ENCODE results near the gene KLF9.

KLF9 gene

DNA sequence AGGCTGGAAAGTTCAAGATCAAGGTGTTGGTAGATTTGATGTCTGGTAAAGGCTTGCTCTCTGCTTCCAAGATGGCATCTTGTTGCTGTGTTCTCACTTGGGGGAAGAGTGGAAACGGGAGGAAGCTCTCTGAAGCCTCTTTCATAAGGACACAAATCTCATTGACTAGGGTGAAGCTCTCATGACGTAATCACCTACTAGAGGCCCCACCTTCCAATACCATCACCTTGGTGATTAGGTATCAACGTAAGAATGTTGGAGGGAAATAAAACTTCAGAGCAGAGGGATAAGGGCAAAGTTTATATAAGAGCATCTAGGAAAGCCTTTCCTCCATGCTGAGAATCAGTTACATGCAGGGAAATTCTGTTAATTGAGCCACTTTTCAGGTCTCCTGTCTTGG lies 15.4 kb upstream of the KLF9 start:
- peaks cover 3% of the 10 kb centered on the region for H3K27me3 Mint-ChIP-seq (ENCODE audit: low read depth)
- no peak overlapping the region for H3K27ac Mint-ChIP-seq
- TF ChIP-seq, protein P1, sequence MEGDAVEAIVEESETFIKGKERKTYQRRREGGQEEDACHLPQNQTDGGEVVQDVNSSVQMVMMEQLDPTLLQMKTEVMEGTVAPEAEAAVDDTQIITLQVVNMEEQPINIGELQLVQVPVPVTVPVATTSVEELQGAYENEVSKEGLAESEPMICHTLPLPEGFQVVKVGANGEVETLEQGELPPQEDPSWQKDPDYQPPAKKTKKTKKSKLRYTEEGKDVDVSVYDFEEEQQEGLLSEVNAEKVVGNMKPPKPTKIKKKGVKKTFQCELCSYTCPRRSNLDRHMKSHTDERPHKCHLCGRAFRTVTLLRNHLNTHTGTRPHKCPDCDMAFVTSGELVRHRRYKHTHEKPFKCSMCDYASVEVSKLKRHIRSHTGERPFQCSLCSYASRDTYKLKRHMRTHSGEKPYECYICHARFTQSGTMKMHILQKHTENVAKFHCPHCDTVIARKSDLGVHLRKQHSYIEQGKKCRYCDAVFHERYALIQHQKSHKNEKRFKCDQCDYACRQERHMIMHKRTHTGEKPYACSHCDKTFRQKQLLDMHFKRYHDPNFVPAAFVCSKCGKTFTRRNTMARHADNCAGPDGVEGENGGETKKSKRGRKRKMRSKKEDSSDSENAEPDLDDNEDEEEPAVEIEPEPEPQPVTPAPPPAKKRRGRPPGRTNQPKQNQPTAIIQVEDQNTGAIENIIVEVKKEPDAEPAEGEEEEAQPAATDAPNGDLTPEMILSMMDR (IDR thresholded peaks at IDR 0.05; ENCODE audit: unreplicated experiment in 3 of 3) = no peak
- H3K9me3 Mint-ChIP-seq = peaks cover 16% of the 10 kb centered on the region
- peaks cover 3% of the 10 kb centered on the region for H3K36me3 Mint-ChIP-seq (ENCODE audit: low read depth)
- no peaks in the 10 kb centered on the region for H3K4me1 Mint-ChIP-seq
- no peak overlapping the region for H3K4me3 Mint-ChIP-seq

- TF ChIP-seq, protein P1 (IDR thresholded peaks at IDR 0.05; ENCODE audit: unreplicated experiment in 3 of 3) = no peak
- Mint-ChIP-seq H3K36me3 (ENCODE audit: low read depth) (peaks cover 3% of the 10 kb centered on the region), H3K4me1 (no peaks in the 10 kb centered on the region), H3K4me3 (no peak overlapping the region), H3K27me3 (ENCODE audit: low read depth) (peaks cover 7% of the 10 kb centered on the region), H3K27ac (no peak overlapping the region), H3K9me3 (peaks cover 16% of the 10 kb centered on the region)
Measured at GRCh38 chr9:70428781-70429180, 14.3 kb upstream of the KLF9 start.

DNA sequence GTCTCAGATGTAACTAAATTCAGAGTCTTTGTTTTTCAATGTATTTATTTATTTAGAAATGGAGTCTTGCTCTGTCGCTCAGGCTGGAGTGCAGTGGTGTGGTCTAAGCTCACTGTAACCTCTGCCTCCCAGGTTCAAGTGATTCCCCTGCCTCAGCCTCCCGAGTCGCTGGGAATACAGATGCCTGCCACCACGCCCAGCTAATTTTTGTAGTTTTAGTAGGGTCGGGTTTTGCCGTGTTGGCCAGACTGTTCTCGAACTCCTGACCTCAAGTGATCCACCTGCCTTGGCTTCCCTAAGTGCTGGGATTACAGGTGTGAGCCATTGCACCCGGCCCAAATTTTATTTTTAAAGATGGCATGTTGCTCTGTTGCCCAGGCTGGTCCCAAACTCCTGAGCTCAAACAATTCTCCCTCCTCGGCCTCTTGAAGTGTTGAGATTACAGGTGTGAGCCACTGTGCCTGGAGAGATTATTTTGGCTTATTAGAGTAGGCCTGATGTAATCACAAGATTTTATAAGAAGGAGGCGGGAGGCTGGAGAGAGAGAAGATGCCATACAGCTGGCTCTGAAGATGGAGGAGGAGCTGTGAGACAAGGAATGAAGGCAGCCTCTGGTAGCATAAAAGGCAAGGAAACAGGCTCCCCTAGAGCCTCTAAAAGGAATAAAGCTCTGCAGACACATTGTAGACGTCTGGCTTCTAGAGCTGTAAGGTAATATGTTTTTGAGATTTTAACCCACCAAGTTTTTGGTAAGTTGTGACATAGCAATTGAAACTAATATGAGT lies 12.9 kb upstream of the KLF9 start:
- TF ChIP-seq, protein P1 (IDR thresholded peaks at IDR 0.05; ENCODE audit: unreplicated experiment in 3 of 3) = no peak
- Mint-ChIP-seq H3K36me3 (ENCODE audit: low read depth) (peaks cover 3% of the 10 kb centered on the region), H3K27ac (no peak overlapping the region), H3K4me1 (peaks cover 7% of the 10 kb centered on the region), H3K9me3 (peaks cover 10% of the 10 kb centered on the region), H3K27me3 (ENCODE audit: low read depth) (peaks cover 7% of the 10 kb centered on the region), H3K4me3 (no peak overlapping the region)

- peaks cover 2% of the 10 kb centered on the region for H3K9me3 Mint-ChIP-seq
- H3K36me3 Mint-ChIP-seq (ENCODE audit: low read depth) = no peaks in the 10 kb centered on the region
- no peak overlapping the region for H3K4me3 Mint-ChIP-seq
- peaks cover 16% of the 10 kb centered on the region for H3K27me3 Mint-ChIP-seq (ENCODE audit: low read depth)
- peaks cover 24% of the 10 kb centered on the region for H3K4me1 Mint-ChIP-seq
- H3K27ac Mint-ChIP-seq = no peak overlapping the region
- TF ChIP-seq, protein P1 (IDR thresholded peaks at IDR 0.05; ENCODE audit: unreplicated experiment in 3 of 3) = no peak
Measured at GRCh38 chr9:70425192-70425591, 10.7 kb upstream of the KLF9 start.

DNA sequence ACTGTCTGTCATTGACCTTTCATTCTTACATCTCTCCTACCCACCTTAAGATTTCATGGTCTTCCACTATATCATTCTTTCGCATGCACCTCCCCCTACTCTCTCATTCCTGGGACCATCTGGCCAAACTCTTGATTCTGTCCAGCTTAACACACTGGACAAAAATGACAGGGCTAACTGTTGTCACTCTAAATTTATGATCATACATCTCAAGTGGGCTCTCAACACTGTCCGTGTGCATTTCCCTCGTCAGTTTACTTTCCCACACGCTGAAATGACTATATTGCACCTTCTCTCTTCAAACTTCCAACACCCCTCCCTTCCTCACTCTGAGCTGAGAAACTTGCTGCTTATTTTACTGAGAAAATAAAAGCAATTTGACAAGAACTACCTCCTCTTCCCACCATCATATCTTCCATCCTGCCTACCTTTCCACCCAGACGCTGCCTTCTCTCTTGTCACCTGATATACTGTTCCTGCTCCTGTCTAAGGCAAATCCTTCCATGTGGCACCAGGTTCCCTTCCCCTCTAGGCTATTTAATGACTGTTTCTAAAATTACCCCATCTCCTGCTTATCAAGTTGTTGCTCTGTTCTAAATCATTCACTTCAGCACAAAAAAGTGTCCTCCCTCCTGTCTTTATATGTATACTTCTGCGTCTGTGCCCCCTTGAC lies 8.1 kb upstream of the KLF9 start:
- Mint-ChIP-seq H3K36me3 (ENCODE audit: low read depth) (no peaks in the 10 kb centered on the region), H3K4me3 (peak overlapping the region; percentile 56 to 92 (median 60)), H3K9me3 (no peaks in the 10 kb centered on the region), H3K27me3 (ENCODE audit: low read depth) (peaks cover 24% of the 10 kb centered on the region), H3K27ac (peak overlapping the region in 2 of 3 experiments; percentile 4 to 8), H3K4me1 (peaks cover 32% of the 10 kb centered on the region)
- TF ChIP-seq, protein P1 (IDR thresholded peaks at IDR 0.05; ENCODE audit: unreplicated experiment in 3 of 3) = no peak

All from nephron (organoid).